WI38 (cell line): ENCODE measurements around the gene CXCR4.

ENCODE experiments used
- H3K4me3 ChIP-seq: 2 replicates; pipeline ENCODE4 v1.5.1; 2011; ENCODE audit warnings: low read depth, mild to moderate bottlenecking, control low read depth, low read length
- CTCF ChIP-seq: IDR thresholded peaks from 2 replicates; pipeline ENCODE4 v1.5.1; 2012; ENCODE audit warnings: low read depth, mild to moderate bottlenecking, control low read depth, low read length

The CXCR4 gene

GRCh38 chr2:136117909-136118818, at the start of gene CXCR4:
Gene CXCR4 (minus strand): TSS chr2:136118149. CDS start chr2:136118060, 89 bp downstream.
- no peak for TF ChIP-seq CTCF
- H3K4me3 ChIP-seq = 0 out of 2 replicates have a peak within 1 kb of the TSS, but pooled peaks have one; percentile 8

GRCh38 chr2:136164280-136164776, 46.4 kb upstream of the CXCR4 start:
- no peak overlapping the region for H3K4me3 ChIP-seq
- no peak for TF ChIP-seq CTCF

- TF ChIP-seq CTCF = no peak
- H3K4me3 ChIP-seq = no peak overlapping the region
Measured at GRCh38 chr2:136162438-136162837, 44.5 kb upstream of the CXCR4 start.

- no peak for TF ChIP-seq CTCF
- no peak overlapping the region for H3K4me3 ChIP-seq
Measured at GRCh38 chr2:136156411-136156810, 38.5 kb upstream of the CXCR4 start.

GRCh38 chr2:136154384-136154783, 36.4 kb upstream of the CXCR4 start:
- TF ChIP-seq CTCF = no peak
- no peak overlapping the region for H3K4me3 ChIP-seq

GRCh38 chr2:136151021-136151971, 33.3 kb upstream of the CXCR4 start:
- no peak for TF ChIP-seq CTCF
- H3K4me3 ChIP-seq = no peak overlapping the region

- H3K4me3 ChIP-seq = no peak overlapping the region
- TF ChIP-seq CTCF = no peak
Measured at GRCh38 chr2:136149011-136149410, 31.1 kb upstream of the CXCR4 start.
